Lung (tissue), 12 donors: ENCODE data around the gene CARMIL1. TPM values are rescaled to one million over a fixed set of nuclear protein-coding genes. Genes with fewer than 3 reads are reported as not detected.

Source experiments
- ATAC-seq: fragments of 200-7000 bp; cut with Tn5 transposase; one replicate; pipeline ENCODE4 v1.9.1; 2020; ENCODE audit warnings: moderate number of reproducible peaks; ENCODE audit not compliant: insufficient read depth, low FRiP score
- DNase-seq, 3 donors: peaks; one replicate each; pipeline ENCODE4 v3.0.0-alpha.2; 2013 to 2017
- H3K27ac ChIP-seq, 2 donors: one replicate each; pipeline ENCODE4 v1.5.1; 2013; ENCODE audit warnings: mild to moderate bottlenecking in 2 of 2, moderate library complexity in 2 of 2, control low read depth in 1 of 2, inconsistent platforms in 1 of 2, low read depth in 1 of 2, low read length in 1 of 2
- H3K27me3 ChIP-seq, 3 donors: one replicate each; pipeline ENCODE4 v1.5.1; 2013; ENCODE audit warnings: low read length in 2 of 3; ENCODE audit not compliant: control insufficient read depth in 3 of 3, insufficient read depth in 3 of 3
- H3K36me3 ChIP-seq, 4 donors: one replicate each; pipeline ENCODE4 v1.5.1; 2013; ENCODE audit warnings: low read length in 4 of 4, mild to moderate bottlenecking in 1 of 4, moderate library complexity in 1 of 4; ENCODE audit not compliant: control insufficient read depth in 4 of 4, insufficient read depth in 4 of 4
- H3K4me1 ChIP-seq, 5 donors: one replicate each; pipeline ENCODE4 v1.5.1; 2013; ENCODE audit warnings: low read length in 5 of 5, mild to moderate bottlenecking in 2 of 5, moderate library complexity in 1 of 5; ENCODE audit not compliant: control insufficient read depth in 5 of 5, insufficient read depth in 5 of 5
- H3K4me3 ChIP-seq: one replicate; pipeline ENCODE4 v1.5.1; 2013; ENCODE audit warnings: mild to moderate bottlenecking, control low read depth, moderate library complexity
- H3K9ac ChIP-seq, 2 donors: one replicate each; pipeline ENCODE4 v1.5.1; 2013; ENCODE audit warnings: low read length in 2 of 2, control low read depth in 1 of 2; ENCODE audit not compliant: insufficient read depth in 1 of 2
- H3K9me3 ChIP-seq, 4 donors: one replicate each; pipeline ENCODE4 v1.5.1; 2013; ENCODE audit warnings: low read length in 3 of 4, mild to moderate bottlenecking in 1 of 4, moderate library complexity in 1 of 4; ENCODE audit not compliant: control insufficient read depth in 4 of 4, insufficient read depth in 3 of 4
- WGBS, 2 donors: extraction: QIAGEN DNeasy Blood & Tissue Kit; methylation state at CpG; one replicate each; pipeline ENCODE4 v1.1.7; 2013; 5-methylcytosine and 5-hydroxymethylcytosine counted together
- polyA plus RNA-seq, 2 donors: library from polyadenylated mRNA; stranded (reverse); fragments of 200-250 nt; gene quantifications; one replicate each; pipeline ENCODE4 v1.2.1, GENCODE V29; 2013
- total RNA-seq, 2 donors: library from RNA; depleted of rRNA in 1 of 2; stranded (reverse); fragments of >200 nt in 1 of 2; gene quantifications; one replicate each; pipeline ENCODE4 v1.2.1, GENCODE V29; 2014 to 2021
- TF ChIP-seq, protein P1 (sequence below): IDR thresholded peaks from 2 replicates; pipeline ENCODE4 v1.5.1; 2012; ENCODE audit warnings: mild to moderate bottlenecking; ENCODE audit errors: control extremely low read depth, extremely low read depth
- donor health status: control.
- donor health status: control.
- donor health status: Bipolar disorder and iron deficiency.
- donor health status: healthy.
- donor health status: DM: yes; HTN: yes; CAD: no.

The CARMIL1 gene
- total and polyA plus RNA-seq, 4 donors = 8.0 to 38.3 (median 34.9) TPM

DNA sequence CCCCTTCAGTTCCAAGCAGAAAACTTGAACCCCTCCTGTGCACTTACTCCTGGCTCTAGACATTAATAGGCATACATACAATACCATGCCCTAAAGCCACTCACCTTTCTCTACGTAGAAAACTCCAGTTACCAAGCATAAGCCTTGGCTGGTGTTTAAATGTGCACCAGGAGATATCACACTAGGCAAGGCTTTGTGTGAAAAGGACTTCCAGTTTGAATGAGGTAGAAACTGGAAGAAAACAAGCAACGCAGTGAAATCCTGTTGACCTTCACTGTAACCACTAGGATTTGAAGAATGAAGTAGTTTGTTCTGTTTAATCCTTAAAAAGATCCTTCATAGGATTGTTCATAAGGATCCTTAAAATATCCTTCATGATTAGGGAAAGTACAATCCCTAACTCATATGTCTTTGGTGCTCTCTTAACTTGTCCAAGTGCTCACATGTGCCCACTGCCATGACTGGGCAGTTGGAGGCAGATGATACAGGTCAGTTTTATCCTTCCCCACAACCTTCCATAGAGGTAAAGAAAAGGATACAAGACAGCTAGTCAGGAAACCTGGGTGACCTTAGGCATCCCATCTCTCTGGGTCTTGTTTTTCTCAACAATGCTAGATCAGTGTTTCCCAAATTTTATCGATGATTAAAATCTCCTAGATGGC, 363.6 kb downstream of the CARMIL1 start:
- TF ChIP-seq, protein P1, sequence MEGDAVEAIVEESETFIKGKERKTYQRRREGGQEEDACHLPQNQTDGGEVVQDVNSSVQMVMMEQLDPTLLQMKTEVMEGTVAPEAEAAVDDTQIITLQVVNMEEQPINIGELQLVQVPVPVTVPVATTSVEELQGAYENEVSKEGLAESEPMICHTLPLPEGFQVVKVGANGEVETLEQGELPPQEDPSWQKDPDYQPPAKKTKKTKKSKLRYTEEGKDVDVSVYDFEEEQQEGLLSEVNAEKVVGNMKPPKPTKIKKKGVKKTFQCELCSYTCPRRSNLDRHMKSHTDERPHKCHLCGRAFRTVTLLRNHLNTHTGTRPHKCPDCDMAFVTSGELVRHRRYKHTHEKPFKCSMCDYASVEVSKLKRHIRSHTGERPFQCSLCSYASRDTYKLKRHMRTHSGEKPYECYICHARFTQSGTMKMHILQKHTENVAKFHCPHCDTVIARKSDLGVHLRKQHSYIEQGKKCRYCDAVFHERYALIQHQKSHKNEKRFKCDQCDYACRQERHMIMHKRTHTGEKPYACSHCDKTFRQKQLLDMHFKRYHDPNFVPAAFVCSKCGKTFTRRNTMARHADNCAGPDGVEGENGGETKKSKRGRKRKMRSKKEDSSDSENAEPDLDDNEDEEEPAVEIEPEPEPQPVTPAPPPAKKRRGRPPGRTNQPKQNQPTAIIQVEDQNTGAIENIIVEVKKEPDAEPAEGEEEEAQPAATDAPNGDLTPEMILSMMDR = no peak
- Histone ChIP-seq H3K27ac (no peak overlapping the region), H3K27me3 (no peaks in the 10 kb centered on the region), H3K9ac (no peak overlapping the region), H3K4me3 (no peak overlapping the region), H3K36me3 (no peaks in the 10 kb centered on the region), H3K4me1 (no peaks in the 10 kb centered on the region), H3K9me3 (peaks cover 0 to 2% (median under 1%) of the 10 kb centered on the region in 4 donors)
- no peak for DNase-seq
- WGBS, 2 donors = 70 to 83% methylated on average over 3 of the region's 3 CpGs
- ATAC-seq = no peak

DNA sequence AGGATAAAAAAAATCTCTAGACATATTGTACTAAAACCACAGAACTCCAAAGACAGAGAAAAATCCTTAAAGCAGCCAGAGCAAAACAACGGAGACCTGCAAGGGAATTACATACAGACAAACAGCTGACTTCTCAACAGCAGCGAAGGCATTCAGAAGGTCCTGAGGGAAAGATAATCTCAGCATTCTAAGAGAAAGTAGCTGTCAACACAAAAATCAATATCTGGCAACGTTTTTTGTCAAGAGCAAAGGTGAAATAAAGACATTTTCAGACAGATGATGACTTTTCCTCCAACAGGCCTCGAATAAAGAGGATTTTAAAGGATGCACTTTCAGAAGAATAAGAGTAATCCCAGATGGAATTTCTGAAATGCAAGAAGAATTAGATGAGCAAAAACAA, 366.7 kb downstream of the CARMIL1 start:
- 61 to 78% methylated on average over 4 of the region's 4 CpGs for WGBS, 2 donors

DNA sequence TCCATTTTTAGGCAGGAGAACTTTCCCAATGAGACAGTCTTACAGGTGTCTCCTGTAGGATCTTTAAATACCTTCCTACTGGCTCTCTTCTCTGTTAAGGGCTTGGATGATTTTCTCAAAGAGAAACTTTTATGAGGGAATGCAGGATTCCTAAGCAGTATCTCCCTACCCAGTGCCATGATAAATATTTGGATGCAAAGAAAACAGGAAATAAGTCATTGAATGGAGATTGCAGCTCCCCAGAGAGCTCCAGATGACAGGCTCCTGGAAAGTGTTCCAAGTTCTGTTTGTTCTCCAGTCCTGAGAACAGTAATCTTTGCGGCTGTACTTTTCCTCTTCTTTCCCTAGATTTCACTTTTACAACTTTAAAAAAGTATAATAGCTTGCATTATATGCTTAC, 370.4 kb downstream of the CARMIL1 start:
- ATAC-seq (no peak), DNase-seq (no peak)
- TF ChIP-seq, protein P1 = no peak
- Histone ChIP-seq H3K27ac (no peak overlapping the region), H3K9ac (no peak overlapping the region), H3K4me1 (peaks cover 0 to 2% (median 0%) of the 10 kb centered on the region in 5 donors), H3K4me3 (no peak overlapping the region), H3K27me3 (peaks cover 0 to 19% (median 0%) of the 10 kb centered on the region in 3 donors), H3K9me3 (peaks cover 0 to 3% (median 0%) of the 10 kb centered on the region in 4 donors), H3K36me3 (no peaks in the 10 kb centered on the region)
- 55 to 67% methylated on average over 1 of the region's 1 CpG for WGBS, 2 donors

More for the DNA sequence above, 366.7 kb downstream of the CARMIL1 start:
- no peaks in the 10 kb centered on the region for H3K36me3 ChIP-seq
- no peak overlapping the region for H3K27ac ChIP-seq
- peaks cover 0 to 2% (median under 1%) of the 10 kb centered on the region in 4 donors for H3K9me3 ChIP-seq
- ATAC-seq (no peak), DNase-seq (no peak)
- no peaks in the 10 kb centered on the region for H3K4me1 ChIP-seq
- H3K27me3 ChIP-seq = peaks cover 0 to 8% (median 0%) of the 10 kb centered on the region in 3 donors
- no peak overlapping the region for H3K9ac ChIP-seq
- no peak overlapping the region for H3K4me3 ChIP-seq
- TF ChIP-seq, protein P1 = no peak
